Panc1 (cell line): Measurements from ENCODE around the gene SLC35F2. TPM values are rescaled to one million over a fixed set of nuclear protein-coding genes. Genes with fewer than 3 reads are reported as not detected.
A peak's percentile ranks its signal among the peaks of the same experiment; 100 is the strongest.
"Not testable (repeated sequence)": the region's sequence is repeated elsewhere in the genome, so short reads cannot be mapped to it uniquely, and the experiment has no call there.

Experiments
- ATAC-seq: fragments of 200-7000 bp; cut with Tn5 transposase; 2 replicates; pipeline ENCODE4 v1.9.1; 2020; ENCODE audit warnings: mild to moderate bottlenecking, moderate library complexity
- BruUV-seq: library from RNA; stranded (reverse); fragments of 400-500 nt; replicated peaks from 2 replicates; lab custom pipeline; 2021; lab: Mats Ljungman, UMichigan
- CTCF ChIA-PET: fragments of 300-600 bp; sonication (Branson Sonifier 250); formaldehyde crosslinking; loops from one replicate; lab custom pipeline; 2022; ENCODE audit warnings: antibody characterized with exemption; lab: Charles Lee
- POLR2A ChIA-PET: fragments of 300-600 bp; sonication (Branson Sonifier 250); formaldehyde crosslinking; loops from one replicate; lab custom pipeline; 2022; ENCODE audit warnings: antibody characterized with exemption; lab: Charles Lee
- DNase-seq: peaks from one replicate; pipeline ENCODE4 v3.0.0-alpha.2; 2010; ENCODE audit warnings: low read depth, low spot score
- H3K27ac ChIP-seq: 2 replicates; pipeline ENCODE4 v1.5.1; 2011; ENCODE audit warnings: mild to moderate bottlenecking, low read length, inconsistent platforms
- H3K27me3 ChIP-seq: fragments of 200-500 bp; sonication (Bioruptor generic); 2 replicates; pipeline ENCODE4 v1.6.0; 2014; ENCODE audit warnings: low read length, inconsistent platforms; ENCODE audit not compliant: control insufficient read depth, insufficient read depth
- H3K36me3 ChIP-seq: fragments of 200-500 bp; sonication (Bioruptor generic); 2 replicates; pipeline ENCODE4 v1.5.1; 2014; ENCODE audit warnings: inconsistent platforms, mild to moderate bottlenecking, low read length, moderate library complexity; ENCODE audit not compliant: control insufficient read depth, insufficient read depth
- H3K4me1 ChIP-seq: 2 replicates; pipeline ENCODE4 v1.5.1; 2011; ENCODE audit warnings: inconsistent platforms, mild to moderate bottlenecking, low read length, moderate library complexity; ENCODE audit not compliant: control insufficient read depth, insufficient read depth
- H3K4me3 ChIP-seq, 2 experiments: 2 replicates each; pipeline ENCODE4 v1.5.1; 2011 to 2012; ENCODE audit warnings: low read depth in 2 of 2, low read length in 2 of 2, mild to moderate bottlenecking in 2 of 2, inconsistent platforms in 1 of 2, moderate library complexity in 1 of 2
- H3K9me3 ChIP-seq: fragments of 200-500 bp; sonication (Bioruptor generic); 2 replicates; pipeline ENCODE4 v1.5.1; 2014; ENCODE audit warnings: low read depth, mild to moderate bottlenecking, inconsistent platforms, low read length, moderate library complexity; ENCODE audit not compliant: control insufficient read depth, insufficient read depth
- CTCF ChIP-seq: fragments of 450-650 bp; IDR thresholded peaks from 2 replicates; pipeline ENCODE4 v1.5.1; 2017; ENCODE audit warnings: mild to moderate bottlenecking
- POLR2AphosphoS5 ChIP-seq: IDR thresholded peaks from 2 replicates; pipeline ENCODE4 v1.6.1; 2012; ENCODE audit warnings: mild to moderate bottlenecking, low read depth, low read length, moderate library complexity
- REST ChIP-seq, 2 experiments: IDR thresholded peaks; 2 replicates each; pipeline ENCODE4 v1.6.1; 2011 to 2012; ENCODE audit warnings: low read depth in 2 of 2, control low read depth in 1 of 2, low read length in 1 of 2, mild to moderate bottlenecking in 1 of 2, moderate library complexity in 1 of 2; ENCODE audit not compliant: insufficient read depth in 1 of 2
- SIN3A ChIP-seq: IDR thresholded peaks from 2 replicates; pipeline ENCODE4 v1.6.1; 2012; ENCODE audit warnings: low read depth, mild to moderate bottlenecking, low read length, moderate library complexity, borderline replicate concordance; ENCODE audit not compliant: insufficient read depth
- TCF7L2 ChIP-seq: IDR thresholded peaks from 2 replicates; pipeline ENCODE4 v1.6.1; 2011; ENCODE audit warnings: mild to moderate bottlenecking, low read depth, low read length, inconsistent platforms
- in situ Hi-C: cut with HindIII; loops from 2 replicates; pipeline ENCODE4 v1.10.0; 2016; ENCODE audit warnings: low sequenced_read_pairs, low pct_unique_long_range_greater_than_20kb
- intact Hi-C: fragments of 100-400 bp; cut with micrococcal nuclease; formaldehyde crosslinking; loops from one replicate; pipeline ENCODE4 v1.10.0; 2022; ENCODE audit not compliant: unreplicated experiment
- total RNA-seq: library from RNA; stranded (reverse); gene quantifications from one replicate; pipeline ENCODE4 v1.2.1, GENCODE V29; 2021; ENCODE audit not compliant: unreplicated experiment

The SLC35F2 gene
- total RNA-seq, 1 experiment from 2014 or later: 89.4 TPM

GRCh38 chr11:107770551-107770951 lies 88.0 kb downstream of the SLC35F2 start:
- peak; percentile 52; the same call in 1 of the 2 replicates for ATAC-seq

GRCh38 chr11:107769189-107769588 lies 89.4 kb downstream of the SLC35F2 start:
- DNase-seq: peak; percentile 54
- in situ Hi-C loops (no loop called here), intact Hi-C loops (no loop called here)
- H3K36me3 ChIP-seq: no peaks in the 10 kb centered on the region
- ATAC-seq: peak; percentile 68
- ChIA-PET POLR2A (interaction anchor here (0.6 to 0.8 kb wide), 2 partner anchors 28 to 180 kb away, joined by 3 to 18 read pairs; no protein-coding TSS in a partner anchor), CTCF (no interaction called here)
- no peaks in the 10 kb centered on the region for H3K4me1 ChIP-seq
- no TSS peak for BruUV-seq
- H3K27ac ChIP-seq: no peak overlapping the region
- no peak overlapping the region for H3K4me3 ChIP-seq
- H3K9me3 ChIP-seq: no peaks in the 10 kb centered on the region
- TF ChIP-seq POLR2AphosphoS5 (no peak), CTCF (no peak), REST (IDR thresholded peaks at IDR 0.05; ENCODE audit: insufficient read depth in 1 of 2, low read depth in 2 of 2, low read length in 1 of 2) (no peak), SIN3A (no peak), TCF7L2 (no peak)
- H3K27me3 ChIP-seq: no peaks in the 10 kb centered on the region

More at GRCh38 chr11:107770551-107770951, 88.0 kb downstream of the SLC35F2 start:
- intact Hi-C loops: loop anchor here (2.0 to 5.0 kb wide), 2 partner anchors 194 to 208 kb away; no protein-coding TSS in a partner anchor
- Histone ChIP-seq H3K27ac (no peak overlapping the region), H3K4me3 (no peak overlapping the region), H3K36me3 (no peaks in the 10 kb centered on the region), H3K27me3 (no peaks in the 10 kb centered on the region), H3K9me3 (no peaks in the 10 kb centered on the region), H3K4me1 (no peaks in the 10 kb centered on the region)
- BruUV-seq: no TSS peak
- in situ Hi-C loops: no loop called here
- TF ChIP-seq REST (IDR thresholded peaks at IDR 0.05; ENCODE audit: insufficient read depth in 1 of 2, low read depth in 2 of 2, low read length in 1 of 2) (no peak), POLR2AphosphoS5 (no peak), CTCF (no peak), SIN3A (no peak), TCF7L2 (no peak)
- DNase-seq: no peak
- ChIA-PET CTCF (interaction anchor here (0.6 to 1.0 kb wide), 4 partner anchors 73 to 170 kb away, joined by 3 to 5 read pairs (median 3); no protein-coding TSS in a partner anchor), POLR2A (no interaction called here)

GRCh38 chr11:107758719-107759355 lies 99.8 kb downstream of the SLC35F2 start:
- H3K36me3 ChIP-seq, DNase-seq, ATAC-seq, H3K4me3 ChIP-seq, CTCF ChIA-PET, POLR2A ChIA-PET, in situ Hi-C loops, H3K27me3 ChIP-seq, intact Hi-C loops, H3K9me3 ChIP-seq, H3K4me1 ChIP-seq, H3K27ac ChIP-seq, BruUV-seq: not testable (repeated sequence)
